Measurements from ENCODE around the gene ZFHX3. TPM values are rescaled to one million over a fixed set of nuclear protein-coding genes. Genes with fewer than 3 reads are reported as not detected.

The ZFHX3 gene
- total RNA-seq, 2 donors from 2014 or later, result 0.79 to 2.2 TPM

DNA sequence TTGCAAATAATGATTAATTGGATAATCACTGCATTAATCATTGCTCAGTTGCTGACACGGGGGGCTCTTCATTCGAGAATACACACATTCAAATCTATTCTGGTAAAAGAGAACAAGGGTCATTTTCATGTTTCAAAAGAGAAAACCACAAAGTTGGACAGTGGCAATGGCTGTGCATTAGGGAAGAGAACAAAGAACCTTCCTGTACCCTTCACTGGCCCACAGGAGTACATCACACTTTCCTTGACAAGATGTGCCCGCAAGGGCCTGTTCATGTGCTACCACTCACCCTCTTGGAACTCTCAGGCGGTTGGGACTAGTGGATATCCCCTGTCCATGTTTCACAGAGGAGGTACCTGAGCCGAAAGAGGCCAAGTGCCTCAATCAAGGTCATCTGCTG is 223.2 kb downstream of the ZFHX3 start:
- Mint-ChIP-seq H3K27me3 (ENCODE audit: insufficient read depth) (no peaks in the 10 kb centered on the region), H3K4me3 (no peak overlapping the region), H3K27ac (no peak overlapping the region), H3K36me3 (ENCODE audit: low read depth) (no peaks in the 10 kb centered on the region), H3K4me1 (no peaks in the 10 kb centered on the region), H3K9me3 (no peaks in the 10 kb centered on the region)
- Histone ChIP-seq H3K4me1 (ENCODE audit: control insufficient read depth, insufficient read depth, low read length) (no peaks in the 10 kb centered on the region), H3K9ac (ENCODE audit: extremely low read depth, low read length, poor library complexity, severe bottlenecking) (no peak overlapping the region), H3K27me3 (ENCODE audit: control insufficient read depth, insufficient read depth, low read length, poor library complexity, severe bottlenecking) (no peaks in the 10 kb centered on the region), H3K36me3 (ENCODE audit: control insufficient read depth, insufficient read depth, low read length) (no peaks in the 10 kb centered on the region), H3K9me3 (ENCODE audit: control insufficient read depth, low read length) (no peaks in the 10 kb centered on the region), H3K27ac (ENCODE audit: low read depth, low read length) (no peak overlapping the region), H3K4me3 (ENCODE audit: low read length) (no peak overlapping the region)
- TF ChIP-seq, protein P1, sequence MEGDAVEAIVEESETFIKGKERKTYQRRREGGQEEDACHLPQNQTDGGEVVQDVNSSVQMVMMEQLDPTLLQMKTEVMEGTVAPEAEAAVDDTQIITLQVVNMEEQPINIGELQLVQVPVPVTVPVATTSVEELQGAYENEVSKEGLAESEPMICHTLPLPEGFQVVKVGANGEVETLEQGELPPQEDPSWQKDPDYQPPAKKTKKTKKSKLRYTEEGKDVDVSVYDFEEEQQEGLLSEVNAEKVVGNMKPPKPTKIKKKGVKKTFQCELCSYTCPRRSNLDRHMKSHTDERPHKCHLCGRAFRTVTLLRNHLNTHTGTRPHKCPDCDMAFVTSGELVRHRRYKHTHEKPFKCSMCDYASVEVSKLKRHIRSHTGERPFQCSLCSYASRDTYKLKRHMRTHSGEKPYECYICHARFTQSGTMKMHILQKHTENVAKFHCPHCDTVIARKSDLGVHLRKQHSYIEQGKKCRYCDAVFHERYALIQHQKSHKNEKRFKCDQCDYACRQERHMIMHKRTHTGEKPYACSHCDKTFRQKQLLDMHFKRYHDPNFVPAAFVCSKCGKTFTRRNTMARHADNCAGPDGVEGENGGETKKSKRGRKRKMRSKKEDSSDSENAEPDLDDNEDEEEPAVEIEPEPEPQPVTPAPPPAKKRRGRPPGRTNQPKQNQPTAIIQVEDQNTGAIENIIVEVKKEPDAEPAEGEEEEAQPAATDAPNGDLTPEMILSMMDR (conservative IDR thresholded peaks at IDR 0.05), result no peak
- no peak for DNase-seq
- WGBS, 2 experiments (ENCODE audit: insufficient coverage in 1 of 2, insufficient read length in 1 of 2), result 96 to 97% methylated on average over 5 of the region's 5 CpGs

DNA sequence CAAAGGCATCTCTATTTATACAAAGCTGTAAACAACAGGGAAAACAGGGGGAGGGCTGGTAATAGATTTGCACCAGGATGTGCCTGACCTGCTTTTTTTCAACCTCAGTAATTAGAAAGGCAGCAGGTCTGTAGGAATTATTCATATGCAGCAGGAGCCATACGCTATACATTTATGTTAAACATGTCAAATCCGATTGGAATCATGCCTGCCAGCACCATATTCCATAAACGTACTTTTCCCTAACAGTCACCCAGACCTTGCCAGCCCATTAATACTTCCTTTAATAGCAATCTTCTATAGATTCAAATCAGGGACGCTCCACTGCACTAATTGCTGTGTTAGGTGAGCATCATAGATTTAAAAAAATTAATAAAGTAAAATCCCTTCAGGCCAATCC is 223.9 kb downstream of the ZFHX3 start:
- Histone ChIP-seq H3K4me1 (ENCODE audit: control insufficient read depth, insufficient read depth, low read length) (no peaks in the 10 kb centered on the region), H3K27me3 (ENCODE audit: control insufficient read depth, insufficient read depth, low read length, poor library complexity, severe bottlenecking) (no peaks in the 10 kb centered on the region), H3K4me3 (ENCODE audit: low read length) (no peak overlapping the region), H3K36me3 (ENCODE audit: control insufficient read depth, insufficient read depth, low read length) (no peaks in the 10 kb centered on the region), H3K9ac (ENCODE audit: extremely low read depth, low read length, poor library complexity, severe bottlenecking) (no peak overlapping the region), H3K27ac (ENCODE audit: low read depth, low read length) (no peak overlapping the region), H3K9me3 (ENCODE audit: control insufficient read depth, low read length) (no peaks in the 10 kb centered on the region)
- WGBS, 2 experiments (ENCODE audit: insufficient coverage in 1 of 2, insufficient read length in 1 of 2), result 90 to 95% methylated on average over 2 to 4 of the region's 4 CpGs
- H3K9me3 Mint-ChIP-seq, result no peaks in the 10 kb centered on the region
- no peak for DNase-seq
- TF ChIP-seq, protein P1 (conservative IDR thresholded peaks at IDR 0.05), result no peak
- no peaks in the 10 kb centered on the region for H3K27me3 Mint-ChIP-seq (ENCODE audit: insufficient read depth)
- no peak overlapping the region for H3K4me3 Mint-ChIP-seq
- H3K27ac Mint-ChIP-seq, result no peak overlapping the region
- H3K4me1 Mint-ChIP-seq, result no peaks in the 10 kb centered on the region
- H3K36me3 Mint-ChIP-seq (ENCODE audit: low read depth), result no peaks in the 10 kb centered on the region

DNA sequence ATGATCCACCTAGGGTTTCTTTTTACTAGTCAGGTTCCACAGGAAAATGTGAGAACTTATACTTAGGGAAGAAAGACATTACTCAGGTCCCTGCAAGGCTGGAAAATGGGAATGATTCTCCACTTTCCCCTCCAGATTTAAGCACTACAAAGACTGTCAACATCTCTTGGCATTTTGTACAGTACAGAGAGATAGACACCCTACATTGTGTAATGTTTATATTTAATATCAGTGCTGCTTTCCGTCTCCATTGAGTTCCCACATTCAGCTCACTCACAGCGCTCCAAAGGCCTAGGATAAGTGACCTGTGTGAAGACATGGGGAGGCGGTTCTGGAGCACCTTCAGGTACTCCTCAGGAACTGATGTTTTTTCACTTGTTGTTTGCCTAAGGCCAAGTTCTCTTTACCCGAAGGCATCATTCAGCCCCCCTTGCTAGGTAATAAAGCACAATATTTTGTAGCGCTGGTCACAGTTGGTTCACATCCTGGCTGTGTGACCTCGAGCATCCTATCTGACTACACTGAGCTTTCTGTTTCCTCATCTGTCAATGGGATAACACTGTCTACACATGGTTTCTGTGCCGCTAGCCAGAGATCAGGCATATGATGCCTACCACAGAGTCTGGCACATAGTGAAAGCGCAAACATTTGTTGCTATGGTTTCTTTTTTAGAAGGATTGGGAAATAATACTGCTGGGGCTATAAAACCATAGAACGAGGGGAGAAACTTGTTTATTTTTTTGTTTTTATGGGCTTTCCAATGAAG is 226.6 kb downstream of the ZFHX3 start:
- 95% methylated on average over 7 to 9 of the region's 9 CpGs for WGBS, 2 experiments (ENCODE audit: insufficient coverage in 1 of 2, insufficient read length in 1 of 2)
- Histone ChIP-seq H3K27me3 (ENCODE audit: control insufficient read depth, insufficient read depth, low read length, poor library complexity, severe bottlenecking) (no peaks in the 10 kb centered on the region), H3K9ac (ENCODE audit: extremely low read depth, low read length, poor library complexity, severe bottlenecking) (no peak overlapping the region), H3K4me3 (ENCODE audit: low read length) (no peak overlapping the region), H3K36me3 (ENCODE audit: control insufficient read depth, insufficient read depth, low read length) (no peaks in the 10 kb centered on the region), H3K4me1 (ENCODE audit: control insufficient read depth, insufficient read depth, low read length) (no peaks in the 10 kb centered on the region), H3K9me3 (ENCODE audit: control insufficient read depth, low read length) (no peaks in the 10 kb centered on the region), H3K27ac (ENCODE audit: low read depth, low read length) (no peak overlapping the region)
- H3K4me3 Mint-ChIP-seq, result no peak overlapping the region
- no peaks in the 10 kb centered on the region for H3K4me1 Mint-ChIP-seq
- no peak overlapping the region for H3K27ac Mint-ChIP-seq
- peaks cover 7% of the 10 kb centered on the region for H3K27me3 Mint-ChIP-seq (ENCODE audit: insufficient read depth)
- DNase-seq, result no peak
- H3K36me3 Mint-ChIP-seq (ENCODE audit: low read depth), result no peaks in the 10 kb centered on the region
- no peaks in the 10 kb centered on the region for H3K9me3 Mint-ChIP-seq
- TF ChIP-seq, protein P1 (conservative IDR thresholded peaks at IDR 0.05), result no peak
